HepG2 (cell line): Measurements from ENCODE around the gene ECHS1. TPM values are rescaled to one million over a fixed set of nuclear protein-coding genes. Genes with fewer than 3 reads are reported as not detected.

ENCODE experiments used
- ATAC-seq: fragments of 200-7000 bp; cut with Tn5 transposase; 3 replicates; pipeline ENCODE4 v1.9.1; 2020; ENCODE audit warnings: mild to moderate bottlenecking, moderate library complexity
- BruUV-seq: library from RNA; stranded (reverse); fragments of 400-500 nt; replicated peaks from 2 replicates; lab custom pipeline; 2021; lab: Mats Ljungman, UMichigan
- CTCF ChIA-PET: fragments of 300-600 bp; formaldehyde crosslinking; extraction: SDS; loops from one replicate; lab custom pipeline; 2021; ENCODE audit warnings: low total read pairs, inconsistent platforms, low intra/inter-chr PET ratio; lab: Yijun Ruan, JAX
- POLR2A ChIA-PET: fragments of 350-600 bp; sonication (Branson Sonifier 250); formaldehyde crosslinking; loops from one replicate; lab custom pipeline; 2020; ENCODE audit warnings: antibody characterized with exemption, inconsistent platforms; lab: Yijun Ruan, JAX
- DNase-seq: peaks from one replicate; pipeline ENCODE4 v3.0.0-alpha.2; 2015; ENCODE audit warnings: low spot score
- FAIRE-seq: peaks from 3 replicates; lab custom pipeline; 2011; peaks lifted over from hg19 to GRCh38; lab: Jason Lieb, UNC
- H2AFZ ChIP-seq: one replicate; pipeline ENCODE4 v1.6.1; 2011; ENCODE audit warnings: low read length, inconsistent platforms
- H3K27ac ChIP-seq: fragments of 300-600 bp; 3 replicates; pipeline ENCODE4 v1.8.0; 2011; ENCODE audit warnings: mixed run types, mild to moderate bottlenecking, mixed read lengths, low read length, inconsistent platforms; ENCODE audit not compliant: insufficient read depth; ENCODE audit errors: extremely low read length
- H3K27me3 ChIP-seq, 2 experiments: fragments of 200-600 bp in 1 of 2; 2 replicates in 1 of 2; 3 replicates in 1 of 2; pipeline versions ENCODE4 v1.6.0 to v1.8.0; 2011; ENCODE audit warnings: low read length in 2 of 2, mild to moderate bottlenecking in 2 of 2, moderate library complexity in 2 of 2, inconsistent platforms in 1 of 2; ENCODE audit not compliant: insufficient read depth in 2 of 2, control insufficient read depth in 1 of 2
- H3K36me3 ChIP-seq, 2 experiments: fragments of 200-600 bp in 1 of 2; replicated peaks in 1 of 2; 2 replicates in 1 of 2; 3 replicates in 1 of 2; pipeline versions ENCODE4 v1.5.1 to v1.8.0; 2011; ENCODE audit warnings: low read length in 2 of 2, inconsistent platforms in 1 of 2; ENCODE audit not compliant: insufficient read depth in 2 of 2, control insufficient read depth in 1 of 2
- H3K4me1 ChIP-seq: 2 replicates; pipeline ENCODE4 v1.5.1; 2012; ENCODE audit warnings: low read length, inconsistent platforms; ENCODE audit not compliant: insufficient read depth
- H3K4me2 ChIP-seq: 2 replicates; pipeline ENCODE4 v1.6.0; 2011; ENCODE audit warnings: low read depth, low read length, inconsistent platforms
- H3K4me3 ChIP-seq, 3 experiments: fragments of 200-600 bp in 1 of 3; sonication (generic), shearing (Covaris generic) in 1 of 3; replicated peaks in 1 of 3; 2 replicates each; pipeline ENCODE4 v1.5.1; 2011 to 2016; ENCODE audit warnings: low read length in 3 of 3, inconsistent platforms in 2 of 3, low read depth in 2 of 3, mild to moderate bottlenecking in 2 of 3, control low read depth in 1 of 3, mixed read lengths in 1 of 3; ENCODE audit not compliant: insufficient read depth in 1 of 3
- H3K79me2 ChIP-seq: one replicate; pipeline ENCODE4 v1.6.1; 2011; ENCODE audit warnings: low read length, inconsistent platforms; ENCODE audit not compliant: insufficient read depth
- H3K9ac ChIP-seq: 2 replicates; pipeline ENCODE4 v1.6.0; 2011; ENCODE audit warnings: mild to moderate bottlenecking, low read depth, low read length, inconsistent platforms; ENCODE audit not compliant: insufficient read depth
- H3K9me3 ChIP-seq: 2 replicates; pipeline ENCODE4 v1.5.1; 2012; ENCODE audit warnings: mild to moderate bottlenecking, low read length
- H4K20me1 ChIP-seq: 2 replicates; pipeline ENCODE4 v1.6.0; 2011; ENCODE audit warnings: inconsistent platforms, mild to moderate bottlenecking, low read length, moderate library complexity; ENCODE audit not compliant: insufficient read depth
- ATRX ChIP-seq: sonication (generic); formaldehyde crosslinking; IDR thresholded peaks from 2 replicates; pipeline ENCODE4 v1.4.0; 2020; ENCODE audit warnings: missing genetic modification reagents, borderline replicate concordance
- IKZF4 ChIP-seq: sonication (generic); formaldehyde crosslinking; IDR thresholded peaks from 2 replicates; pipeline ENCODE4 v1.5.1; 2020; ENCODE audit warnings: borderline replicate concordance, mild to moderate bottlenecking, low read depth, missing genetic modification reagents; ENCODE audit errors: not compliant biosample characterization
- MAFF ChIP-seq: IDR thresholded peaks from 2 replicates; pipeline ENCODE4 v1.6.1; 2011; ENCODE audit warnings: low read depth, low read length, improper control_type of control experiment
- SP5 ChIP-seq: IDR thresholded peaks from 2 replicates; pipeline ENCODE4 v1.6.1; 2016; ENCODE audit warnings: low read depth, borderline replicate concordance
- TMF1 ChIP-seq: sonication (generic); formaldehyde crosslinking; IDR thresholded peaks from 2 replicates; pipeline ENCODE4 v1.8.1; 2022; ENCODE audit warnings: low read depth, missing genetic modification reagents
- WGBS: methylation state at CpG from one replicate; pipeline ENCODE4 v1.1.6; 2017; ENCODE audit warnings: low lambda C conversion rate; 5-methylcytosine and 5-hydroxymethylcytosine counted together
- in situ Hi-C: cut with HindIII; loops from 2 replicates; pipeline ENCODE4 v1.10.0; 2017; ENCODE audit warnings: low pct_unique_long_range_greater_than_20kb; ENCODE audit not compliant: extremely low pct_ligation_motif_present
- intact Hi-C: fragments of 100-400 bp; cut with micrococcal nuclease; formaldehyde crosslinking; loops from one replicate; pipeline ENCODE4 v1.10.0; 2022; ENCODE audit not compliant: unreplicated experiment
- polyA plus RNA-seq, 8 experiments: library from polyadenylated mRNA; depleted of rRNA in 3 of 8; stranded (reverse) in 7 of 8; unstranded in 1 of 8; fragments of >200 nt; fragmentation: Illumina TruSeq in 4 of 8; extraction: Trizol in 4 of 8; gene quantifications; 2 replicates each; pipeline versions ENCODE4 v1.2.1 to v1.2.3, GENCODE V29; 2011 to 2016; ENCODE audit warnings: low read depth in 4 of 8, missing spikeins in 1 of 8, mixed read lengths in 1 of 8; ENCODE audit not compliant: insufficient read depth in 1 of 8
- total RNA-seq, 5 experiments: library from RNA; depleted of rRNA; stranded (reverse); fragments of >200 nt; fragmentation: Illumina TruSeq; extraction: Trizol; gene quantifications; 2 replicates each; pipeline ENCODE4 v1.2.3, GENCODE V29; 2016; ENCODE audit warnings: low read depth in 1 of 5
- TF ChIP-seq, protein P1 (sequence below): sonication (generic); formaldehyde crosslinking; IDR thresholded peaks from 2 replicates; pipeline ENCODE4 v1.5.1; 2020; ENCODE audit warnings: mild to moderate bottlenecking, missing genetic modification reagents, borderline replicate concordance
- TF ChIP-seq, protein P2 (sequence below): sonication (generic); formaldehyde crosslinking; IDR thresholded peaks from 2 replicates; pipeline ENCODE4 v1.9.0; 2021; ENCODE audit warnings: missing genetic modification reagents, mild to moderate bottlenecking, borderline replicate concordance
- TF ChIP-seq, protein P3 (sequence below): IDR thresholded peaks from 2 replicates; pipeline ENCODE4 v1.6.1; 2016; ENCODE audit warnings: missing biosample characterization, missing genetic modification reagents, low read depth
- TF ChIP-seq, protein P4 (sequence below): sonication (generic); formaldehyde crosslinking; IDR thresholded peaks from 2 replicates; pipeline ENCODE4 v1.4.0; 2020; ENCODE audit warnings: mild to moderate bottlenecking, missing genetic modification reagents, borderline replicate concordance

The ECHS1 gene
- total and polyA plus RNA-seq, 2 of the 13 experiments (the other 11 are each of a cell fraction or from before 2014, with no cell fraction given), result 32.7 to 195 TPM

DNA sequence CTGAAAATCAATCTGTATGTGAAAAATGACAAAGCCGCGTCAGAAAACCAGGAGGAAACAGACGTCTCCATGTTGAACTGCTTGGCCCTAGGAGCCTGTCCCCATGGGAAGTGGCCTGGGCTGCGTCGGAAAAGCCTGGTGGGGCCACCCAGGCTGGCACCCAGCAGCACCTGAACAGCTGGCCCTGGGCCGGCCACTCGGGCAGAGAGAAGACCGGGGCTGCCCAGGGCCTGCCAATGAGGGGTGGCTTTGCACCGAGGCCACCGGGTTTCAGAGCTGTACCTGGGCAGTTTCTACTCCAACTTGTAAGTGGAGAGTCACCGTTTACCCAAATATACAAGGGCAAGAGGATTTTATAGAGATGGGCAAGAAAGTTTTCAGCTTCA lies 14.2 kb downstream of the ECHS1 start (continued):
- no peak for TF ChIP-seq IKZF4 (CRISPR knock-in tag)

DNA sequence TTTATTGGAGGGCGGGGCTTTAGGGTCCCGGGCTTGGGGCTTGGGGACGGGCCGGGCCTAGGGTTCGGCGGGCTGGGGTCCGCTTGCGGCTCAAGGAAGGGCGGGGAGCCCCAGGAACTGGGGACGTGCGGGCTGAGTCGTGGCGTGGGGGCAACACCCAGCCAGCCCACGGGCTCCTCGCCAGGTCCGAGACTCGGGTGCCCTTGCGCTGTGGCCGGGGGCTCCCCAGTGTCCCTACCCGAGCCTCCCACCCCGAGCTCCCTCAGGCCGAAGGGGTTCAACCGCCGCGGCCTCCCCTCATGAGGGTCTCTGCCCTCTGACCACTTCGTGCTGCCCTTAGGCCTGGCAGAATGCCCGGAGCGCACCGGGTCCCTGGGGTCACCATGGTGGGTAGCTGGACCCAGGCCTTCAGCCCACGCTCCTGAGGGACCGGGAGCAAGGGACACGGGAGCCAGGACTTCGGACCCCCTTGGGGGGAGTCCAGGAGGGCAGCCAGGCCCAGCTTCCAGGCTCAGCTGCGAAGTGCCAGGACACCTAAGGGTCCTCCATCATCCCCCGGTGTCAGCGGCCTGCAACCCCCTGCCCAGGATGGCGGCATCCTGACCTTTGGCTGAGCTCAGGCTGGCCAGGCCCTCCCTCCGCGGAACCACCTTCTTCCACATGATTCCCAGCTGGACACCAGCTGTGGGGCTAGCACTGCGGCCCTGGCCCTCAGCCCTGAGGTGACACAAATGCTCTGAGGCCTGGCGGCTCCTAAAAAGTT lies 14.8 kb downstream of the ECHS1 start:
- Histone ChIP-seq H3K4me3 (peak overlapping the region; percentile 53 to 81 (median 73)), H3K79me2 (peaks cover 12% of the 10 kb centered on the region), H3K27me3 (no peaks in the 10 kb centered on the region), H3K4me2 (peak overlapping the region; percentile 95), H3K4me1 (peaks cover 38% of the 10 kb centered on the region), H3K9ac (peak overlapping the region; percentile 74), H4K20me1 (peaks cover 9% of the 10 kb centered on the region; the same call in 1 of the 2 replicates), H2AFZ (no peak overlapping the region), H3K27ac (peak overlapping the region; percentile 86), H3K36me3 (peaks cover 8 to 30% of the 10 kb centered on the region in 2 experiments; a peak in 4 of 5 replicates), H3K9me3 (no peaks in the 10 kb centered on the region)
- FAIRE-seq (no peak), ATAC-seq (peak; percentile 29), DNase-seq (no peak)
- intact Hi-C loops, result loop anchor here (2.0 kb wide), 1 partner anchor 14 kb away; the partner anchor contains the start of gene ECHS1
- TSS peak; percentile 54 for BruUV-seq
- POLR2A ChIA-PET, result interaction anchor here (0.6 to 5.8 kb wide), 12 partner anchors 10 to 198 kb away, joined by 3 to 124 read pairs (median 12); partner anchors contain the start of genes ECHS1, MTG1, PAOX and PRAP1
- CTCF ChIA-PET, result no interaction called here
- in situ Hi-C loops, result no loop called here
- 1% methylated on average over 13 of the region's 41 CpGs for WGBS
- TF ChIP-seq TMF1 (CRISPR knock-in tag), result no peak
- TF ChIP-seq, protein P1, sequence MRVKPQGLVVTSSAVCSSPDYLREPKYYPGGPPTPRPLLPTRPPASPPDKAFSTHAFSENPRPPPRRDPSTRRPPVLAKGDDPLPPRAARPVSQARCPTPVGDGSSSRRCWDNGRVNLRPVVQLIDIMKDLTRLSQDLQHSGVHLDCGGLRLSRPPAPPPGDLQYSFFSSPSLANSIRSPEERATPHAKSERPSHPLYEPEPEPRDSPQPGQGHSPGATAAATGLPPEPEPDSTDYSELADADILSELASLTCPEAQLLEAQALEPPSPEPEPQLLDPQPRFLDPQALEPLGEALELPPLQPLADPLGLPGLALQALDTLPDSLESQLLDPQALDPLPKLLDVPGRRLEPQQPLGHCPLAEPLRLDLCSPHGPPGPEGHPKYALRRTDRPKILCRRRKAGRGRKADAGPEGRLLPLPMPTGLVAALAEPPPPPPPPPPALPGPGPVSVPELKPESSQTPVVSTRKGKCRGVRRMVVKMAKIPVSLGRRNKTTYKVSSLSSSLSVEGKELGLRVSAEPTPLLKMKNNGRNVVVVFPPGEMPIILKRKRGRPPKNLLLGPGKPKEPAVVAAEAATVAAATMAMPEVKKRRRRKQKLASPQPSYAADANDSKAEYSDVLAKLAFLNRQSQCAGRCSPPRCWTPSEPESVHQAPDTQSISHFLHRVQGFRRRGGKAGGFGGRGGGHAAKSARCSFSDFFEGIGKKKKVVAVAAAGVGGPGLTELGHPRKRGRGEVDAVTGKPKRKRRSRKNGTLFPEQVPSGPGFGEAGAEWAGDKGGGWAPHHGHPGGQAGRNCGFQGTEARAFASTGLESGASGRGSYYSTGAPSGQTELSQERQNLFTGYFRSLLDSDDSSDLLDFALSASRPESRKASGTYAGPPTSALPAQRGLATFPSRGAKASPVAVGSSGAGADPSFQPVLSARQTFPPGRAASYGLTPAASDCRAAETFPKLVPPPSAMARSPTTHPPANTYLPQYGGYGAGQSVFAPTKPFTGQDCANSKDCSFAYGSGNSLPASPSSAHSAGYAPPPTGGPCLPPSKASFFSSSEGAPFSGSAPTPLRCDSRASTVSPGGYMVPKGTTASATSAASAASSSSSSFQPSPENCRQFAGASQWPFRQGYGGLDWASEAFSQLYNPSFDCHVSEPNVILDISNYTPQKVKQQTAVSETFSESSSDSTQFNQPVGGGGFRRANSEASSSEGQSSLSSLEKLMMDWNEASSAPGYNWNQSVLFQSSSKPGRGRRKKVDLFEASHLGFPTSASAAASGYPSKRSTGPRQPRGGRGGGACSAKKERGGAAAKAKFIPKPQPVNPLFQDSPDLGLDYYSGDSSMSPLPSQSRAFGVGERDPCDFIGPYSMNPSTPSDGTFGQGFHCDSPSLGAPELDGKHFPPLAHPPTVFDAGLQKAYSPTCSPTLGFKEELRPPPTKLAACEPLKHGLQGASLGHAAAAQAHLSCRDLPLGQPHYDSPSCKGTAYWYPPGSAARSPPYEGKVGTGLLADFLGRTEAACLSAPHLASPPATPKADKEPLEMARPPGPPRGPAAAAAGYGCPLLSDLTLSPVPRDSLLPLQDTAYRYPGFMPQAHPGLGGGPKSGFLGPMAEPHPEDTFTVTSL, result peak; percentile 50; the same call in 1 of the 2 replicates
- TF ChIP-seq ATRX (CRISPR knock-in tag), result no peak
- TF ChIP-seq, protein P2, sequence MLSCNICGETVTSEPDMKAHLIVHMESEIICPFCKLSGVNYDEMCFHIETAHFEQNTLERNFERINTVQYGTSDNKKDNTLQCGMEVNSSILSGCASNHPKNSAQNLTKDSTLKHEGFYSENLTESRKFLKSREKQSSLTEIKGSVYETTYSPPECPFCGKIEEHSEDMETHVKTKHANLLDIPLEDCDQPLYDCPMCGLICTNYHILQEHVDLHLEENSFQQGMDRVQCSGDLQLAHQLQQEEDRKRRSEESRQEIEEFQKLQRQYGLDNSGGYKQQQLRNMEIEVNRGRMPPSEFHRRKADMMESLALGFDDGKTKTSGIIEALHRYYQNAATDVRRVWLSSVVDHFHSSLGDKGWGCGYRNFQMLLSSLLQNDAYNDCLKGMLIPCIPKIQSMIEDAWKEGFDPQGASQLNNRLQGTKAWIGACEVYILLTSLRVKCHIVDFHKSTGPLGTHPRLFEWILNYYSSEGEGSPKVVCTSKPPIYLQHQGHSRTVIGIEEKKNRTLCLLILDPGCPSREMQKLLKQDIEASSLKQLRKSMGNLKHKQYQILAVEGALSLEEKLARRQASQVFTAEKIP (CRISPR knock-in tag), result 0 out of 2 replicates have a peak, but pooled peaks have one; percentile 58
- no peak for TF ChIP-seq MAFF
- TF ChIP-seq, protein P3, sequence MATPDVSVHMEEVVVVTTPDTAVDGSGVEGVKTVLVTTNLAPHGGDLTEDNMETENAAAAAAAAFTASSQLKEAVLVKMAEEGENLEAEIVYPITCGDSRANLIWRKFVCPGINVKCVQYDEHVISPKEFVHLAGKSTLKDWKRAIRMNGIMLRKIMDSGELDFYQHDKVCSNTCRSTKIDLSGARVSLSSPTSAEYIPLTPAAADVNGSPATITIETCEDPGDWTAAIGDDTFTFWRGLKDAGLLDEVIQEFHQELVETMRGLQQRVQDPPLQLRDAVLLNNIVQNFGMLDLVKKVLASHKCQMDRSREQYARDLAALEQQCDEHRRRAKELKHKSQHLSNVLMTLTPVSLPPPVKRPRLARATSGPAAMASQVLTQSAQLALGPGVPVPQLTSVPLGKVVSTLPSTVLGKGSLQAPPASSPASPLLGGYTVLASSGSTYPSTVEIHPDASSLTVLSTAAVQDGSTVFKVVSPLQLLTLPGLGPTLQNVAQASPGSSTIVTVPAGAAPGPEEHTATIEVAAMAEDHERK, result no peak
- 0 out of 2 replicates have a peak, but pooled peaks have one; percentile 3 for TF ChIP-seq SP5 (CRISPR knock-in tag)
- TF ChIP-seq, protein P4, sequence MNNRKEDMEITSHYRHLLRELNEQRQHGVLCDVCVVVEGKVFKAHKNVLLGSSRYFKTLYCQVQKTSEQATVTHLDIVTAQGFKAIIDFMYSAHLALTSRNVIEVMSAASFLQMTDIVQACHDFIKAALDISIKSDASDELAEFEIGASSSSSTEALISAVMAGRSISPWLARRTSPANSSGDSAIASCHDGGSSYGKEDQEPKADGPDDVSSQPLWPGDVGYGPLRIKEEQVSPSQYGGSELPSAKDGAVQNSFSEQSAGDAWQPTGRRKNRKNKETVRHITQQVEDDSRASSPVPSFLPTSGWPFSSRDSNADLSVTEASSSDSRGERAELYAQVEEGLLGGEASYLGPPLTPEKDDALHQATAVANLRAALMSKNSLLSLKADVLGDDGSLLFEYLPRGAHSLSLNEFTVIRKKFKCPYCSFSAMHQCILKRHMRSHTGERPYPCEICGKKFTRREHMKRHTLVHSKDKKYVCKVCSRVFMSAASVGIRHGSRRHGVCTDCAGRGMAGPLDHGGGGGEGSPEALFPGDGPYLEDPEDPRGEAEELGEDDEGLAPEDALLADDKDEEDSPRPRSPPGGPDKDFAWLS, result no peak
